ENCODE measurements around the gene TFPT.

Gene TFPT

GRCh38 chr19:54115109-54116063, at the start of gene TFPT, which contains the start of gene PRPF31:
Gene TFPT (minus strand): TSS chr19:54115657. CDS start chr19:54115269, 388 bp downstream.
Gene PRPF31 (plus strand): TSS chr19:54115754. CDS start chr19:54118279, 2,525 bp downstream.
- DNase-seq, result peak; percentile 93

GRCh38 chr19:54165222-54165621, 49.8 kb upstream of the TFPT start:
- DNase-seq, result no peak

DNA sequence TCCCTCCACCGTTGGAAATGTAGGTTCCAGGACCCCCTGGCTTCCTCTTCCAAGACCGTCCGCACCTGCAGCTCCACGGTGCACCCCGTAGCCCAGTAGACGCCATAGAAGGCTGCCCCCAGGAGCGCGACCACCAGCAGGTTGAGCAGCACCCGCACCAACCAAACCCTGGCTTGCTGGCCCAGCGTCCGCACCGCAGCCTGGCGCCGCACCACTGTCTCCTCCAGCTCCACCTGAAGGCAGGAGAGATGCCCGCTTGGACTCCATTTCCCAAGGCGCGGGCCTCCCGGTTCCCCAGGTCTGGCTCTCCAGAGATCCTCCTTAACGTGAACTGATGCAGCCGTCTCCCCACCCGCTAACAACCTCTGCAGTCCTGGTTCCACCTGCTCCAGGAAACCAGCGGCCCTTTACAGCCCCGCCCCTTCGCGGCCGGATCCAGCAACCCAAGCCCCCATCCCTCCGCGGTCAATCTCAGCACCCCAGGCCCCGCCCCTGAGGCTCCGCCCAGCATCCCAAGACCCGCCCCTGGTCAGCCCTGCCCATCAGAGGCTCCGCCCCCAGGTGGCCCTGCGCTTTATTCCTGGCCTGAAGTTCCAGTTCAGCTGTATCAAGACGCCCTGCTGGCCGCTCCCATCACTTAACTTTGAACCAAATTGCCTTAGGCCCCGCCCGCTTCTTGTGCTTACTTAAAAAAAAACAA, 49.1 kb upstream of the TFPT start:
- DNase-seq, result peak; percentile 59

- no peak for DNase-seq
Observed at GRCh38 chr19:54162884-54163283, 47.4 kb upstream of the TFPT start.

DNA sequence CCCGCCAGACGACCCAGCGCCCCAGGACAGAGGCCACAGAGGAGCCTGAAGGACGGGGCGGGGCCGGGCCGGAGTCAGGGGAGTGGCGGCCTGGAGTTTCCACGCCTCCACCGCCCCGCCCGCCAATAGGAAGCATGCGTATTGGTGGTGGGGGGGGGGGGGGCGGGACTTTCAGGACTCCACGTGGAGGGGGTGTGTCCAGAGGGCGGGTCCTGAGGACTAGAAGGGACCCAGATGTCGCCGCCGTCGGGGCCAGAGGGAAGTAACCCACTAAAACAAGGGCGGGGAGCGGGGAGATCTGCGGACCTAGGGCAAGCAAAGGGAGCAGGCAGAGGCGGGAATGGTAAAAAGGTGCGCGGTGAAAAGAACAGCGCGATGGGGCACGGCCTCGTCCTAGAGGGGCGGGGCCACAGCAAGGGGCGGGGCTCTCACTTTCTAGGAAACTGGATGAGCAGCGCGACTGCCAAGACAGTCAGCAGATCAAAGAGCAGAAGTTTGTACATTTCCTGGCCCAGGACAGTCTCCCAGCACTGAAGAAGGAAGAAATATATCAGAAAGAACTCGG, 46.9 kb upstream of the TFPT start:
- DNase-seq, result peak; percentile 83

- DNase-seq, result no peak
Observed at GRCh38 chr19:54160854-54161253, 45.4 kb upstream of the TFPT start.

GRCh38 chr19:54160182-54160811, 44.8 kb upstream of the TFPT start:
- DNase-seq, result no peak

DNA sequence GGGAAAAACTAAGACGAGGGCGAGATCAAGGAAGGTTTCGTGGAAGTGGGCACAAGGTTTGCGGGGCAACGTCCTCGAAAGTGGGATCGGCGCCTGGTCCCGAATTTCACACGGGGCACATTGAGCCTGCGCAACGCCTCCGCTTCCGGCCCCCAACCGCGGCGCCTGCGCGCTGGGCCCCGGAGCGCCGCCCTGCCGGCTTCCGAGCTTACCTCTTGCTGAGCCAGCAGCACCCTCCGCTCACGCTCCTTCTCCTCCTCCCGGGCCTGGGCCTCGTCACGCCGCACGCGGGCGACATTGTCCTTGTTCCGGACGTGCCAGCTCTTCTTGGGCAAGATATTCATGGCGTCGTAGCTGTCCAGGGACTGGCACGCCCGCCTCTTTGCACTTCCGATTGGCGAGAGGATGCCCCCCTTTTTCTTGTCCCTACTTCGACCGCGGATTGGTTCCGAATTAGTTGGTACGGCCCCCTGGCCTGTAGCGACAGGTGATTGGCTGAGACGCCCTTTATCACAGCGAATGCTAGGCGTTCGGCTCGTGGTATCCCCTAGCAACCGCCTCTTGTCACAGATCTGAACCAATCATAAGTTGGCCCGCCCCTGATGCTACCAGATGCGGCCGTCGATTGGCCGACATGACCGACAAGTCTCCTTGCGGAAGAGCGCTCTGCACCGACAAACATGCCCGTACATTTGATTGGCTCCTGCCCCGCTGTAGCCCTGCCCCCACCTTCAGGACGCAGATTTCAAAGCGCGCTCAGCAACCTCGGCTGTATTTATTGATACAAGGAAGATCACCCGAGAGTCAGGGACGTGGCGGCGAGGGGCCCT, 44.1 kb upstream of the TFPT start, which contains the start of gene LENG1:
Gene LENG1, minus strand, starts transcription at position 370 of the 830 bp plus-strand sequence. Its CDS starts 26 bp downstream, at position 344.
- DNase-seq, result peak; percentile 100

DNA sequence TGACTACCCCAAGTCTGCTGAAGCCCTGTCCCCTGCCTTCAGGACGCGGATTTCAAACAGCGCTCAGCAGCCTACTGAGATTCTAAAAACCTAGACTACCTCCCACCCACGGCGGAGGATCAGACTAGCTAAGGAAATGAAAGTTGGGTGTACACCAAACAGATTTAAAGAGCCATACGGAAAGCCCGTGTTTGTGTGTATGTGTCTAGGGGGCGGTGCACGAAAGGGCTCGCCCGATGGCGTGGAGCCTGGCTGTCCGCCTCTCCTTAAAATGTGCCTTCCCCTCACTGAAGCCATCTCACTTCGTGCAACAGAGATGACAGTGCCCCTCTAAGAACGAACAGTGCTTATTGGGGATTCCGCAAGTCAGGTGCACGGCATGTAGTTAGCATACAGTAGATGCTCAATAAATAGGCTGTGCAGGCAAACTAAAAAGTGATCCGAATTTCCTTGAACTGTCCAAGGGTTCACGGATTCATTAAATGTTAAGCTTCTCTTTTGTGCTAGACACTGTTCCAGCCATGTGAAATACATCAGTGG, 43.4 kb upstream of the TFPT start:
- no peak for DNase-seq

DNA sequence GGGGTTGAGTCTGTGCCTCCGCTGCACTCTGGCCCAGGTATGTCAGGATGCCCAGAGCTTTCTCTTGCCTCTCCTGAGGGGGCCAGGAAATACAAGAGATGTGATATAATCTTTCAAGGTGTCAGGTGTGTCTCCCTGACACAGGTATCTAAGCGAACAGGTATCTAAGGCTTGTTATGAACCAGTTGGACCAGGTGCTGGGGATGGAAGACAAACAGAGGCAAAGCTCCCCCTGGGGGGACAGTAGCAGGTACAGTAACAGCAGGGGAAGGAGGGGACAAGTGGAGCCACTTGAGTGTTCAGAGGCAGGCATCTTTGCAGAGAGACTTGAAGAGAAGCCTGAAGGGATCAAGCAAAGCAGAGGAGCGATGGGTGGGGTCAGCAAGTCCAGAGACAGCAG, 41.5 kb upstream of the TFPT start:
- no peak for DNase-seq

DNA sequence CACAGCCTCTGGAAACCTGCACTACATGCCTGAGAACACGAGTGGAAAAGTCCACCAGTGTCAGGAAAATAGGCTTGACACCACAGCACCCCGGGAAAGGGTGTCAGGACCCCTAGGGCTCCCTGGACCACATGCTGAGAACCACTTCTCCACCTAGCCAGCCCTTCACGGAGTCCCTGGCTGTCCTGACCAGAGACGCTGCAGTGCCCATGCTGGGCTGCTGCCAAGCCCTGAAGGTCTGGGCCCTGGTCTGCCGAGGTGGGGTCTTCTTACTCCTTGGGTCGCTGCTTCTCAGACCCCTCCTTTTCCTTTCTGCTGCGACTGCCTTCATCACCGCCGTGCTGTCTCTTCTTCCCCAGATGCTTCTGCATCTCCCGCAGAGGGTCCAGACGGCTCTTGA, 41.0 kb upstream of the TFPT start:
- no peak for DNase-seq

DNA sequence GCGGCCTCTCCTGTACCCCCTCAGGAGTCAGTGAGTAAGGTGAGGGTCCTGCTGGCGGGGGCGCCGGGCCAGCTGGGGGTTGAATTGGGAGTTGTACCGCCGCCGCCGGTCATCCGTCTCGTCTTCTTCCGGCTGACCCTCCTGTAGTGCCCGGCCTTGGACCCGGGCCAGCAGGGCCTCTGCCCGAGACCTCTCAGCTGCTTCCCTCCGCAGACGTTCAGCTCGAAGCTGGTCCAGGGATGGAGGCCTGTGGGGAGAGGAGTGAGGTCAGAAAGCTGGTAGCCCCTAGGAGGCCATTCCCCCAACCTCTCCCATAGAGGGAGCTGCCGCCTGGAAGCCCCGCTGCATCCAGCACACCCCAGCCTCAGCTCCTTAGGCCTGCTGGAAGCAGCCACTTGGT, 40.2 kb upstream of the TFPT start:
- no peak for DNase-seq

DNA sequence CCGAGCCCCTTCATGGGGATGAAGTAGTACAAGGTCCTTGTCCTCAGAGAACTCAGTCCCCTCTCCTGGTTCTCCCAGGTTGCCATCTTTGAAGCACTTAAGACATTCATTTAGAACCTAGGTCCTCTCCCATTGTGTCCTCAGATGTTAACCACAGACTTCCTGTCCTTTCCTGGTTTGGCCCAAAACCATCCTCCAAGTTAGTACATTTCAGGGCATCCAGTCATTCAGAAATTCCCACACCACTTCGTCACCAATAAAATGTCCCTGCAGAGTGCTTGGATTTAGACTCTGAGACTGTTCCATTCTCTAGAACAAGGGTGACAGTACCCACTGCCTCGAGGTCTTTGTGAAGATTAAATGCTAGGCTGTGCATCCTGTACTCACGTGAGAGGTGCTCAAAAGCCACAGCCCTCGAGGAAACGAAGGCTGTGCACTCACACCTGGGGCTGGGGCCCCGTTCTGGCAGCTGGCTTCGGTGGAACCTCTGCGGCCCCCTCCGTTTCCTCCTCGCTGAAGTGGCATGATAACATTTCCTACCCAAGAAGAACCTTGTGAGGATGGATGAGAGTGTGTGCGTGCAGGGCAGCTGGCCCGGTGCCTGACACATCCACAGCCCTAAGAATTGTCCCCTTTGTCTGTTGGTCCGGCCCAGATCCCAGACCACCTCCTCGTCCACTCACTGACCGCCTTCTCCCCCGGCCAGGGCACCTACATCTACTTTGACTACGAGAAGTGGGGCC, 39.3 kb upstream of the TFPT start:
- DNase-seq, result no peak

GRCh38 chr19:54153731-54154326, 38.4 kb upstream of the TFPT start:
- DNase-seq, result no peak

DNA sequence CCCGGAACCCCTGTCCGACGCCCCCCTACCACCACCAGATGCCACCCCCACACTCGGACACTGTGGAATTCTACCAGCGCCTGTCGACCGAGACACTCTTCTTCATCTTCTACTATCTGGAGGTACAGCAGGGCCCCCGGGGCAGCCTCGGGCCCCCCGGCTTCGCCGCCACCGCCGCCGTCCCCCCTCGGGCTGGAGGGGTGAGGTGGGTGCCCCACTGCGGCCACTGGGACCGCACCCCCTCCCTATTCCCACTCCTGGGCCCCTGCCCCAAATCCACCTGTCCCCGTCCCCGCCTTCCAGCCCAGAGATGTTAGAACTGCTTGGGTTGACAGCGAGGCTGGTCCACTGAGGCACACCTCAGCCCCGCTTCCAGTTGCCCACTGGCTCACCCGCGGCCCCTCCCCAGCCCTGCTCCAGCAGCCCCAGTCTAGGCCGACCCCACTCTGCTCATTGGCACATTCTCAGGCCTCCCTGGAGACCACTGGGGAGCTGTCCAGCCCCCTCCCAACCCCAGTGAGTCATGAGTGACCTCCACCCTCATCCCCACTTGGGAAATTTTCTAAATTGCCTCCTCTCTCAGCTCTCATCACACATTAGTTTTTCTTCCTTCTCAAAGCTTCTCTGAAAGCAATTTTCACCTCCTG, 37.5 kb upstream of the TFPT start:
- no peak for DNase-seq

DNA sequence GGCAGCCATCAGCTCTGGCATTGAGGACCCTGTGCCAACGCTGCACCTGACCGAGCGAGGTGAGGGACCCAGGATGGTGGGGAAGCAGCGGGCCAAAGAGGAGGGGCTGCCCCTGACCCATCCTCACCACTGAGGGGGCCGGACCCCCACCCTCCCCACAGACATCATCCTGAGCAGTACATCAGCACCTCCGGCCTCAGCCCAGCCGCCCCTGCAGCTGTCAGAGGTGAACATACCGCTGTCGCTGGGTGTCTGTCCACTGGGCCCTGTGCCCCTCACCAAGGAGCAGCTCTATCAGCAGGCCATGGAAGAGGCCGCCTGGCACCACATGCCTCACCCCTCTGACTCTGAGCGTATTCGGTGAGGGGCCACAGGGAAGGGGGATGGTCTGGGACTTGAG, 36.8 kb upstream of the TFPT start:
- DNase-seq, result no peak

DNA sequence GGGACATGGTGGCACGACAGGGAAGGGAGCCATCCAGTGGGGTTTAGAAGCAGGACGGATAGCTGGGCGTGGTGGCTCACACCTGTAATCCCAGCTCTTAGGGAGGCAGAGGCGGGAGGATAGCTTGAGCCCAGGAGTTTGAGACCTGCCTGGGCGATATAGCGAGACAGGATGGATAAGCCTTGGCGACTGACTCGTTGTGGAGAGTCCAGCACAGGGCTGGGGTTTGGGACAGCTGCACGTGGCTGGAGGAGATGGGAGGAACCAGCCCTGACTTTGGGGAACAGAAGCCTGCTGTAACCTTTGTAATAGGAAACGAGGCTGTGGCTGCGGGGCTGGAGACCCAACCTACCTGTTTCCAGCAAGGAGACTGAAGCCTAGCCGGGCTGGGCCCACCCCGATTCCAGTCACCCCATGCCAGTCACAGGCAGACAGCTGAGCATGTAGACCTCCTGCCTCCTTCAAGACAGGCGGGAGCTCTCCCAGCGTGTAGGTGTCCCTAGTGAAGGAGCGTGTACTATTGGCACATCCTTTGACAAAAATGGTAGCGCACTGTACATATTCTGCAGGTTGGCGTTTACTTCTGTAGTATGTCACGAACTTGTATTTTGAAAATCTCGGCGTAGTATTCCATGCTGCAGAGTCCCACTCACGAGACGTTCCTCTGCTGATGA, 36.0 kb upstream of the TFPT start:
- no peak for DNase-seq

GRCh38 chr19:54149021-54149812, 33.8 kb upstream of the TFPT start:
- DNase-seq, result no peak

DNA sequence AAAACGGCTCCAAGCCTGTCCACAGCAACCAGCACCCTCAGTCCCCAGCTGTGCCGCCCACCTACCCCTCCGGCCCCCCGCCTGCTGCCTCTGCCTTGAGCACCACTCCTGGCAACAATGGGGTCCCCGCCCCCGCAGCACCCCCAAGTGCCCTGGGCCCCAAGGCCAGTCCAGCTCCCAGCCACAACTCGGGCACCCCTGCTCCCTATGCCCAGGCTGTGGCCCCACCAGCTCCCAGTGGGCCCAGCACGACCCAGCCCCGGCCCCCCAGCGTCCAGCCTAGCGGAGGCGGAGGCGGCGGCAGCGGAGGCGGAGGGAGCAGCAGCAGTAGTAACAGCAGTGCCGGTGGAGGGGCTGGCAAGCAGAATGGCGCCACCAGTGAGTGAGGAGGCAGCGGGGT, 32.7 kb upstream of the TFPT start:
- DNase-seq, result no peak

All from CD4-positive, alpha-beta T cell treated with Interferon gamma for 1 hour (primary cell).